K562 (cell line): Measurements from ENCODE around the gene CPT1C. TPM values are rescaled to one million over a fixed set of nuclear protein-coding genes. Genes with fewer than 3 reads are reported as not detected.

Experiments
- CREB1 ChIP-seq, 2 experiments: sonication (generic) in 1 of 2; formaldehyde crosslinking in 1 of 2; IDR thresholded peaks; 2 replicates each; pipeline versions ENCODE4 v1.6.1 to v1.8.0; 2012 to 2022; ENCODE audit warnings: inconsistent platforms in 1 of 2, mild to moderate bottlenecking in 1 of 2, missing genetic modification reagents in 1 of 2, moderate library complexity in 1 of 2
- FOXJ3 ChIP-seq: sonication (generic); formaldehyde crosslinking; IDR thresholded peaks from 2 replicates; pipeline ENCODE4 v1.4.0; 2020; ENCODE audit warnings: mild to moderate bottlenecking, missing genetic modification reagents
- KLF1 ChIP-seq: fragments of 450-650 bp; IDR thresholded peaks from 2 replicates; pipeline ENCODE4 v1.6.1; 2016; ENCODE audit warnings: missing genetic modification characterization, missing compliant biosample characterization
- MBD2 ChIP-seq: sonication (generic); IDR thresholded peaks from 2 replicates; pipeline ENCODE4 v1.6.1; 2016; ENCODE audit warnings: low read depth, borderline replicate concordance
- MECOM ChIP-seq: fragments of 250-450 bp; sonication (Bioruptor Pico); IDR thresholded peaks from 2 replicates; pipeline ENCODE4 v1.8.0; 2022; ENCODE audit warnings: inconsistent platforms
- PCBP1 ChIP-seq: fragments of 200-400 bp; formaldehyde crosslinking; IDR thresholded peaks from 2 replicates; pipeline ENCODE4 v1.6.1; 2018; ENCODE audit warnings: mild to moderate bottlenecking, low read depth, low read length; ENCODE audit not compliant: poor library complexity, severe bottlenecking
- SIN3B ChIP-seq: fragments of 450-650 bp; IDR thresholded peaks from 2 replicates; pipeline ENCODE4 v1.6.1; 2017; ENCODE audit warnings: low read depth, mild to moderate bottlenecking, moderate library complexity
- SP1 ChIP-seq: sonication (generic); formaldehyde crosslinking; IDR thresholded peaks from 2 replicates; pipeline ENCODE4 v1.8.1; 2022; ENCODE audit warnings: mild to moderate bottlenecking, missing genetic modification reagents
- ZBTB8A ChIP-seq: fragments of 450-650 bp; IDR thresholded peaks from 2 replicates; pipeline ENCODE4 v1.6.1; 2018; ENCODE audit warnings: mild to moderate bottlenecking, moderate library complexity; ENCODE audit not compliant: partially characterized antibody
- ZFP1 ChIP-seq: fragments of 450-650 bp; formaldehyde crosslinking; IDR thresholded peaks from 2 replicates; pipeline ENCODE4 v1.4.0; 2020; ENCODE audit warnings: mild to moderate bottlenecking, mixed read lengths
- ZNF3 ChIP-seq: fragments of 250-450 bp; sonication (Bioruptor Pico); IDR thresholded peaks from 2 replicates; pipeline ENCODE4 v1.5.0; 2021; ENCODE audit warnings: mild to moderate bottlenecking, moderate library complexity
- ZNF41 ChIP-seq: fragments of 250-450 bp; sonication (Bioruptor Pico); conservative IDR thresholded peaks from 2 replicates; pipeline ENCODE4 v1.4.0; 2020; ENCODE audit warnings: mild to moderate bottlenecking
- ZSCAN29 ChIP-seq: fragments of 450-650 bp; IDR thresholded peaks from 2 replicates; pipeline ENCODE4 v1.6.1; 2017
- polyA plus RNA-seq, 8 experiments: library from polyadenylated mRNA; depleted of rRNA in 4 of 8; stranded (reverse) in 5 of 8; unstranded in 3 of 8; fragments of >200 nt; fragmentation: Nextera tagmentation in 2 of 8; fragmentation: Illumina TruSeq in 1 of 8; extraction: Ambion mirVana in 2 of 8; extraction: Trizol in 1 of 8; gene quantifications; 2 replicates each; pipeline versions ENCODE4 v1.2.1 to v1.2.3, GENCODE V29; 2011 to 2014; ENCODE audit warnings: inconsistent platforms in 1 of 8, missing spikeins in 1 of 8
- total RNA-seq, 7 experiments: library from RNA; depleted of rRNA in 6 of 7; stranded (reverse); fragments of >200 nt in 6 of 7; fragmentation: Illumina TruSeq in 2 of 7; extraction: Trizol in 2 of 7; gene quantifications; 2 replicates each; pipeline versions ENCODE4 v1.2.1 to v1.2.3, GENCODE V29; 2011 to 2021; ENCODE audit warnings: low replicate concordance in 1 of 7
- TF ChIP-seq, protein P1 (sequence below): fragments of 450-650 bp; conservative IDR thresholded peaks from 2 replicates; pipeline ENCODE4 v1.6.1; 2016; ENCODE audit warnings: missing genetic modification characterization, low read depth, mild to moderate bottlenecking, control low read depth, missing compliant biosample characterization
- TF ChIP-seq, protein P2 (sequence below), 2 experiments: IDR thresholded peaks; 2 replicates each; pipeline ENCODE4 v1.6.1; 2012; ENCODE audit warnings: improper control_type of control experiment in 2 of 2, low read depth in 2 of 2, low read length in 2 of 2, borderline replicate concordance in 1 of 2
- TF ChIP-seq, protein P3 (sequence below): fragments of 150-350 bp; IDR thresholded peaks from 2 replicates; pipeline ENCODE4 v1.6.1; 2014; ENCODE audit warnings: low read depth, mild to moderate bottlenecking, low read length, borderline replicate concordance
- TF ChIP-seq, protein P4 (sequence below), 2 experiments: fragments of 450-650 bp; conservative IDR thresholded peaks; 2 replicates each; pipeline ENCODE4 v1.6.1; 2017; ENCODE audit warnings: mild to moderate bottlenecking in 2 of 2, moderate library complexity in 2 of 2

Gene CPT1C
- total and polyA plus RNA-seq, 9 of the 15 experiments (the other 6 are each of a cell fraction or from before 2014, with no cell fraction given) = 1.9 to 12.3 (median 3.0) TPM

DNA sequence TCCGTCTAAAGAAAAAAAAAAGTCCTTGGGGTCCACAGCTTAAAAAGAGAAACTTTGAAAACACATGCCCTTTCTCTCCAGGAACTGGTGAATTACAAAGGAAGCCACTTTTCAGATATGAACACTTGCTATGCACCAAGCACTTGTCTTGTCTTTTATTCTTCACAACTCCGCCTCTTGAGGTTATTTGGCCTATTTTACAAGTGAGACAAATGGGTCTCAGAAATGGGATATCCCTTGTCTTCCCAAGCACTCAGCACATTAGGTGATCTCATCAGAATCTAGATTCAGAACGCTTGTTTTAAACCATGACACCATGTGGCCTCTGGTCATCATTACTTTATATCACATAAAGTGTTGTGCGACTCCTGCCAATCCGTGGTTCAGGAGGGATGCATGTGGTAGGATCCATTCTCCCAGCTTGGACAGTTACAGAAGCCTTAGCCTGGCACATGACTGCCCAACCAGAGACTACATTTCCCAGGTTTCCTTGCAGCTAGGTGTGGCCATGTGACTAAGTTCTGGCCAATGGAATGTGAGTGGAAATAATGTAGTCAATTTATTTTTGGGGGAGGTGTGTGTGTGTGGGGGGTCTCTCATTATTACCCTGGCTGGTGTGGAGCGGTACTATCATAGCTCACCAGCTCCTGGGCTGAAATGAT, 58.3 kb downstream of the CPT1C start (continued):
- no peak for TF ChIP-seq PCBP1
- no peak for TF ChIP-seq SIN3B
- TF ChIP-seq MECOM (CRISPR knock-in tag) = no peak
- TF ChIP-seq, protein P1, sequence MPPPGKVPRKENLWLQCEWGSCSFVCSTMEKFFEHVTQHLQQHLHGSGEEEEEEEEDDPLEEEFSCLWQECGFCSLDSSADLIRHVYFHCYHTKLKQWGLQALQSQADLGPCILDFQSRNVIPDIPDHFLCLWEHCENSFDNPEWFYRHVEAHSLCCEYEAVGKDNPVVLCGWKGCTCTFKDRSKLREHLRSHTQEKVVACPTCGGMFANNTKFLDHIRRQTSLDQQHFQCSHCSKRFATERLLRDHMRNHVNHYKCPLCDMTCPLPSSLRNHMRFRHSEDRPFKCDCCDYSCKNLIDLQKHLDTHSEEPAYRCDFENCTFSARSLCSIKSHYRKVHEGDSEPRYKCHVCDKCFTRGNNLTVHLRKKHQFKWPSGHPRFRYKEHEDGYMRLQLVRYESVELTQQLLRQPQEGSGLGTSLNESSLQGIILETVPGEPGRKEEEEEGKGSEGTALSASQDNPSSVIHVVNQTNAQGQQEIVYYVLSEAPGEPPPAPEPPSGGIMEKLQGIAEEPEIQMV = no peak
- peak; percentile 40; the same call in 1 of the 2 replicates for TF ChIP-seq MBD2
- no peak for TF ChIP-seq ZNF41
- TF ChIP-seq, protein P2, sequence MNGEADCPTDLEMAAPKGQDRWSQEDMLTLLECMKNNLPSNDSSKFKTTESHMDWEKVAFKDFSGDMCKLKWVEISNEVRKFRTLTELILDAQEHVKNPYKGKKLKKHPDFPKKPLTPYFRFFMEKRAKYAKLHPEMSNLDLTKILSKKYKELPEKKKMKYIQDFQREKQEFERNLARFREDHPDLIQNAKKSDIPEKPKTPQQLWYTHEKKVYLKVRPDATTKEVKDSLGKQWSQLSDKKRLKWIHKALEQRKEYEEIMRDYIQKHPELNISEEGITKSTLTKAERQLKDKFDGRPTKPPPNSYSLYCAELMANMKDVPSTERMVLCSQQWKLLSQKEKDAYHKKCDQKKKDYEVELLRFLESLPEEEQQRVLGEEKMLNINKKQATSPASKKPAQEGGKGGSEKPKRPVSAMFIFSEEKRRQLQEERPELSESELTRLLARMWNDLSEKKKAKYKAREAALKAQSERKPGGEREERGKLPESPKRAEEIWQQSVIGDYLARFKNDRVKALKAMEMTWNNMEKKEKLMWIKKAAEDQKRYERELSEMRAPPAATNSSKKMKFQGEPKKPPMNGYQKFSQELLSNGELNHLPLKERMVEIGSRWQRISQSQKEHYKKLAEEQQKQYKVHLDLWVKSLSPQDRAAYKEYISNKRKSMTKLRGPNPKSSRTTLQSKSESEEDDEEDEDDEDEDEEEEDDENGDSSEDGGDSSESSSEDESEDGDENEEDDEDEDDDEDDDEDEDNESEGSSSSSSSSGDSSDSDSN (IDR thresholded peaks at IDR 0.05; ENCODE audit: borderline replicate concordance in 1 of 2, low read depth in 2 of 2, low read length in 2 of 2) = no peak
- no peak for TF ChIP-seq ZSCAN29
- TF ChIP-seq, protein P3, sequence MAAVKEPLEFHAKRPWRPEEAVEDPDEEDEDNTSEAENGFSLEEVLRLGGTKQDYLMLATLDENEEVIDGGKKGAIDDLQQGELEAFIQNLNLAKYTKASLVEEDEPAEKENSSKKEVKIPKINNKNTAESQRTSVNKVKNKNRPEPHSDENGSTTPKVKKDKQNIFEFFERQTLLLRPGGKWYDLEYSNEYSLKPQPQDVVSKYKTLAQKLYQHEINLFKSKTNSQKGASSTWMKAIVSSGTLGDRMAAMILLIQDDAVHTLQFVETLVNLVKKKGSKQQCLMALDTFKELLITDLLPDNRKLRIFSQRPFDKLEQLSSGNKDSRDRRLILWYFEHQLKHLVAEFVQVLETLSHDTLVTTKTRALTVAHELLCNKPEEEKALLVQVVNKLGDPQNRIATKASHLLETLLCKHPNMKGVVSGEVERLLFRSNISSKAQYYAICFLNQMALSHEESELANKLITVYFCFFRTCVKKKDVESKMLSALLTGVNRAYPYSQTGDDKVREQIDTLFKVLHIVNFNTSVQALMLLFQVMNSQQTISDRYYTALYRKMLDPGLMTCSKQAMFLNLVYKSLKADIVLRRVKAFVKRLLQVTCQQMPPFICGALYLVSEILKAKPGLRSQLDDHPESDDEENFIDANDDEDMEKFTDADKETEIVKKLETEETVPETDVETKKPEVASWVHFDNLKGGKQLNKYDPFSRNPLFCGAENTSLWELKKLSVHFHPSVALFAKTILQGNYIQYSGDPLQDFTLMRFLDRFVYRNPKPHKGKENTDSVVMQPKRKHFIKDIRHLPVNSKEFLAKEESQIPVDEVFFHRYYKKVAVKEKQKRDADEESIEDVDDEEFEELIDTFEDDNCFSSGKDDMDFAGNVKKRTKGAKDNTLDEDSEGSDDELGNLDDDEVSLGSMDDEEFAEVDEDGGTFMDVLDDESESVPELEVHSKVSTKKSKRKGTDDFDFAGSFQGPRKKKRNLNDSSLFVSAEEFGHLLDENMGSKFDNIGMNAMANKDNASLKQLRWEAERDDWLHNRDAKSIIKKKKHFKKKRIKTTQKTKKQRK = no peak
- TF ChIP-seq ZBTB8A = no peak
- no peak for TF ChIP-seq ZNF3
- TF ChIP-seq FOXJ3 (CRISPR knock-in tag) = no peak
- TF ChIP-seq, protein P4, sequence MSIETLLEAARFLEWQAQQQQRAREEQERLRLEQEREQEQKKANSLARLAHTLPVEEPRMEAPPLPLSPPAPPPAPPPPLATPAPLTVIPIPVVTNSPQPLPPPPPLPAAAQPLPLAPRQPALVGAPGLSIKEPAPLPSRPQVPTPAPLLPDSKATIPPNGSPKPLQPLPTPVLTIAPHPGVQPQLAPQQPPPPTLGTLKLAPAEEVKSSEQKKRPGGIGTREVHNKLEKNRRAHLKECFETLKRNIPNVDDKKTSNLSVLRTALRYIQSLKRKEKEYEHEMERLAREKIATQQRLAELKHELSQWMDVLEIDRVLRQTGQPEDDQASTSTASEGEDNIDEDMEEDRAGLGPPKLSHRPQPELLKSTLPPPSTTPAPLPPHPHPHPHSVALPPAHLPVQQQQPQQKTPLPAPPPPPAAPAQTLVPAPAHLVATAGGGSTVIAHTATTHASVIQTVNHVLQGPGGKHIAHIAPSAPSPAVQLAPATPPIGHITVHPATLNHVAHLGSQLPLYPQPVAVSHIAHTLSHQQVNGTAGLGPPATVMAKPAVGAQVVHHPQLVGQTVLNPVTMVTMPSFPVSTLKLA (conservative IDR thresholded peaks at IDR 0.05) = peak; percentile 61; a peak in 3 of 4 replicates
- no peak for TF ChIP-seq KLF1 (tag)
- no peak for TF ChIP-seq CREB1 (IDR thresholded peaks at IDR 0.05)
- TF ChIP-seq CREB1 (CRISPR knock-in tag; IDR thresholded peaks at IDR 0.05) = no peak
- TF ChIP-seq SP1 (CRISPR knock-in tag) = no peak
- no peak for TF ChIP-seq ZFP1 (CRISPR knock-in tag)
